ENCODE measurements around the gene MYL6. TPM values are rescaled to one million over a fixed set of nuclear protein-coding genes. Genes with fewer than 3 reads are reported as not detected.
A peak's percentile ranks its signal among the peaks of the same experiment; 100 is the strongest.

MYL6 gene
- total and polyA plus RNA-seq, 8 donors = 1,768 to 2,250 (median 1,922) TPM

DNA sequence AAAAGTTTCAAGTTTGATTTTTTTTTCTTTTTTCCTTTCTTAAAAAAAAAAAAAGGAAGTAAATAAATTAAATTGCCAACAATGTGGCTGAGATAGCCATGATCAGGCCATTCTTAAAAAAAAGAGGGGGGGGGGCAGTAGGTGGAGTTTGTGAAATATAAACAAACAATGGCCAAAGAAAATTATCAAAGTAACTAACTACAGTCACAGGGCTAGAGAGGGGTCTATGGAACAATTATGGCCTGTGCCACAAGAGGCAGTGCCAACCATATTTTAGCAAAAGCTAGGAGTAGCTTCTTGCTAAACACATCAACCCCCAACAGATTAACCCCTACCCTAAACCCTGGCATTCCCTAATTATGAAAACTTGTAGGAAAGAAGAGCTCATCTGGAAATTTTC, 47.3 kb downstream of the MYL6 start:
- Histone ChIP-seq H3K9me3 (no peaks in the 10 kb centered on the region), H3K27me3 (no peaks in the 10 kb centered on the region), H3K4me3 (no peak overlapping the region), H3K27ac (no peak overlapping the region), H3K36me3 (peaks cover 0 to 65% of the 10 kb centered on the region in 2 donors), H3K4me1 (peaks cover 0 to 6% of the 10 kb centered on the region in 2 donors)
- TF ChIP-seq, protein P1, sequence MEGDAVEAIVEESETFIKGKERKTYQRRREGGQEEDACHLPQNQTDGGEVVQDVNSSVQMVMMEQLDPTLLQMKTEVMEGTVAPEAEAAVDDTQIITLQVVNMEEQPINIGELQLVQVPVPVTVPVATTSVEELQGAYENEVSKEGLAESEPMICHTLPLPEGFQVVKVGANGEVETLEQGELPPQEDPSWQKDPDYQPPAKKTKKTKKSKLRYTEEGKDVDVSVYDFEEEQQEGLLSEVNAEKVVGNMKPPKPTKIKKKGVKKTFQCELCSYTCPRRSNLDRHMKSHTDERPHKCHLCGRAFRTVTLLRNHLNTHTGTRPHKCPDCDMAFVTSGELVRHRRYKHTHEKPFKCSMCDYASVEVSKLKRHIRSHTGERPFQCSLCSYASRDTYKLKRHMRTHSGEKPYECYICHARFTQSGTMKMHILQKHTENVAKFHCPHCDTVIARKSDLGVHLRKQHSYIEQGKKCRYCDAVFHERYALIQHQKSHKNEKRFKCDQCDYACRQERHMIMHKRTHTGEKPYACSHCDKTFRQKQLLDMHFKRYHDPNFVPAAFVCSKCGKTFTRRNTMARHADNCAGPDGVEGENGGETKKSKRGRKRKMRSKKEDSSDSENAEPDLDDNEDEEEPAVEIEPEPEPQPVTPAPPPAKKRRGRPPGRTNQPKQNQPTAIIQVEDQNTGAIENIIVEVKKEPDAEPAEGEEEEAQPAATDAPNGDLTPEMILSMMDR (IDR thresholded peaks at IDR 0.05) = no peak
- DNase-seq (no peak), ATAC-seq (no peak)
- intact Hi-C loops (cut with DNase I) = no loop called here

DNA sequence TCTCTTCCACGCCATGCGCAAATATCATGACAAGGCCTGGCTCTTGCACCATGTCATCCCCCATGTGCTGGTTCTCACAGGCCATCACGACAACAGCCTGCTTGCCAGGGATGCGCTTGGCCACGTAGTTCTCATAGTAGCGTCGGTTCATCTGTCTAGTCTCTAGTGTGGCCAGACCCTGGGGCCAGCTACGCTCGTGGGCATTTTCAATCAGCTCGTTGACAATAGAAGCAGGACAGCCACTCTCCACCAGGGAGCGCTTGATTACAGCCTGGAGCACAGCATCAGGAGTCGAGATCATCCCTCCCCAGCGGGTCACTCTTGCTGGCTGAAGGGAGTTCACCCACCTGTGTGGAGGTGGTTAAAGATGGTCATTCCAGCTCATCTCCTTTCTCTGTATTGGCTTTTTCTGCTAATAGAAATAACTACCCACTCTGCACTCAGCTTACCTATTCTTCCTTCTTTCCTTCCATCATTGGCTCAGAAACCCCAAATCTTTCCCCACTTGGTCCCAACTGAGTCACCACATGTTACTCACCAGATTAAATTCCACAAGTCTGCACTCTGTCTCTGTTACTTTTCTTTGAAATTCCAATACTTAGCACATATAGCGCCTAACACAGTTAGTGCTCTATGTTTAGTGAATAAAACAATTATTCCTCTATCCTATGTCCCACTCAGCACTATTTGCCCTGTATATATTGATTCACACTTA, 48.5 kb downstream of the MYL6 start:
- peaks cover 0 to 77% of the 10 kb centered on the region in 2 donors for H3K36me3 ChIP-seq
- TF ChIP-seq, protein P1 (IDR thresholded peaks at IDR 0.05) = peak; percentile 34 to 50
- H3K4me3 ChIP-seq = no peak overlapping the region
- peaks cover 0 to 6% of the 10 kb centered on the region in 2 donors for H3K4me1 ChIP-seq
- DNase-seq = peak in 1 of 4 donors; percentile 52
- peak; percentile 73 for ATAC-seq
- intact Hi-C loops (cut with DNase I) = no loop called here
- H3K27ac ChIP-seq = peak overlapping the region in 1 of 2 donors; percentile 2
- H3K9me3 ChIP-seq = no peaks in the 10 kb centered on the region
- H3K27me3 ChIP-seq = no peaks in the 10 kb centered on the region

DNA sequence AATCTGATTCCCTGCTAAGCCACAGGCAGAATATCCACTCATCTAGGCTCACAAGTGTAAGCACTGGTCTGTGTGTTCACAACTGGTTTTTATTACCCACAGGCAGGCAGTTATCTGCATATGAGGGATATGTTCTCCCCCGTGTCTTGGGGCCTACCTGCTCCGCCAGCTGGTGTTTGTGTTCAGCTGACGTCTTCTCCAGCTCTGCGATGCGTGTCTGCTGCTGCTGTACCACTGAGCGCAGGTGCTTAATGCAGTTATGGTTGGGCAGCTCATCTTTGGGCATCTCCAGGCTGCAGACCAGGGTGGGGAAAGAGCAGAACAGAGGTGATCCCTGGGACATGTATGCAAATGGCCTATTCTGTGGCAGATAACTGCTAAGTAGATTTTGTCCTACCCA, 49.8 kb downstream of the MYL6 start:
- TF ChIP-seq, protein P1 (IDR thresholded peaks at IDR 0.05) = no peak
- Histone ChIP-seq H3K4me1 (no peaks in the 10 kb centered on the region), H3K27ac (no peak overlapping the region), H3K27me3 (no peaks in the 10 kb centered on the region), H3K4me3 (no peak overlapping the region), H3K9me3 (no peaks in the 10 kb centered on the region), H3K36me3 (peaks cover 3 to 91% of the 10 kb centered on the region in 2 donors)
- DNase-seq = no peak
- ATAC-seq = no peak
- intact Hi-C loops (cut with DNase I) = no loop called here

Other genes starting within 250 kb of the MYL6 start
- gene PYM1, start 230.5 kb upstream of the MYL6 start, total RNA-seq = 10 to 100 TPM; 27.3 to 31.0 TPM
- 10 to 100 TPM; 31.1 to 36.4 (median 34.1) TPM for gene PYM1, start 230.5 kb upstream of the MYL6 start, polyA plus RNA-seq (ENCODE audit: insufficient read length in 6 of 6)
- gene DGKA, start 227.2 kb upstream of the MYL6 start, total RNA-seq = 10 to 100 TPM; 30.6 to 36.7 TPM
- 10 to 100 TPM; 34.6 to 47.6 (median 39.1) TPM for gene DGKA, start 227.2 kb upstream of the MYL6 start, polyA plus RNA-seq (ENCODE audit: insufficient read length in 6 of 6)
- 1 to 10 TPM in 1 of 2 donors, under 1 TPM in 1; 0.99 to 1.8 TPM for gene PMEL, start 192.3 kb upstream of the MYL6 start, total RNA-seq
- gene PMEL, start 192.3 kb upstream of the MYL6 start, polyA plus RNA-seq (ENCODE audit: insufficient read length in 6 of 6) = 1 to 10 TPM; 2.2 to 3.8 (median 2.7) TPM
- 10 to 100 TPM; 34.1 to 40.3 TPM for gene CDK2, start 191.5 kb upstream of the MYL6 start, total RNA-seq
- 10 to 100 TPM; 74.2 to 89.0 (median 78.8) TPM for gene CDK2, start 191.5 kb upstream of the MYL6 start, polyA plus RNA-seq (ENCODE audit: insufficient read length in 6 of 6)
- gene RAB5B, start 184.3 kb upstream of the MYL6 start, total RNA-seq = 100 to 1,000 TPM; 116 to 175 TPM
- gene RAB5B, start 184.3 kb upstream of the MYL6 start, polyA plus RNA-seq (ENCODE audit: insufficient read length in 6 of 6) = 100 to 1,000 TPM; 141 to 156 (median 142) TPM
- 10 to 100 TPM; 26.1 to 26.3 TPM for gene SUOX, start 161.1 kb upstream of the MYL6 start, total RNA-seq
- gene SUOX, start 161.1 kb upstream of the MYL6 start, polyA plus RNA-seq (ENCODE audit: insufficient read length in 6 of 6) = 10 to 100 TPM; 36.0 to 49.6 (median 42.7) TPM
- gene IKZF4, start 137.3 kb upstream of the MYL6 start, total RNA-seq = 1 to 10 TPM; 7.5 to 8.5 TPM
- gene IKZF4, start 137.3 kb upstream of the MYL6 start, polyA plus RNA-seq (ENCODE audit: insufficient read length in 6 of 6) = 10 to 100 TPM; 22.2 to 28.3 (median 23.8) TPM
- gene RPS26, start 116.4 kb upstream of the MYL6 start, total RNA-seq = 10 to 100 TPM; 37.9 to 43.1 TPM
- 100 to 1,000 TPM; 106 to 778 (median 131) TPM for gene RPS26, start 116.4 kb upstream of the MYL6 start, polyA plus RNA-seq (ENCODE audit: insufficient read length in 6 of 6)
- gene ERBB3, start 78.2 kb upstream of the MYL6 start, total RNA-seq = 10 to 100 TPM; 38.6 to 88.8 TPM
- gene ERBB3, start 78.2 kb upstream of the MYL6 start, polyA plus RNA-seq (ENCODE audit: insufficient read length in 6 of 6) = 10 to 100 TPM; 77.8 to 96.1 (median 82.1) TPM
- 100 to 1,000 TPM in 1 of 2 donors, 10 to 100 TPM in 1; 62.0 to 103 TPM for gene PA2G4, start 53.8 kb upstream of the MYL6 start, total RNA-seq
- 100 to 1,000 TPM; 120 to 151 (median 133) TPM for gene PA2G4, start 53.8 kb upstream of the MYL6 start, polyA plus RNA-seq (ENCODE audit: insufficient read length in 6 of 6)
- 1,000 to 10,000 TPM; 3,023 to 3,157 TPM for gene RPL41, start 41.7 kb upstream of the MYL6 start, total RNA-seq
- gene RPL41, start 41.7 kb upstream of the MYL6 start, polyA plus RNA-seq (ENCODE audit: insufficient read length in 6 of 6) = 1,000 to 10,000 TPM; 6,005 to 6,852 (median 6,180) TPM
- 1 to 10 TPM; 6.0 to 8.7 TPM for gene ZC3H10, start 40.1 kb upstream of the MYL6 start, total RNA-seq
- 1 to 10 TPM; 4.2 to 6.7 (median 5.5) TPM for gene ZC3H10, start 40.1 kb upstream of the MYL6 start, polyA plus RNA-seq (ENCODE audit: insufficient read length in 6 of 6)
- 100 to 1,000 TPM; 102 to 116 TPM for gene ESYT1, start 30.1 kb upstream of the MYL6 start, total RNA-seq
- gene ESYT1, start 30.1 kb upstream of the MYL6 start, polyA plus RNA-seq (ENCODE audit: insufficient read length in 6 of 6) = 10 to 100 TPM; 80.9 to 94.5 (median 90.2) TPM
- 10 to 100 TPM; 32.6 to 43.1 TPM for gene MYL6B, start 5.8 kb upstream of the MYL6 start, total RNA-seq
- 100 to 1,000 TPM; 153 to 193 (median 173) TPM for gene MYL6B, start 5.8 kb upstream of the MYL6 start, polyA plus RNA-seq (ENCODE audit: insufficient read length in 6 of 6)
- 10 to 100 TPM; 84.3 to 84.9 TPM for gene SMARCC2, start 31.1 kb downstream of the MYL6 start, total RNA-seq
- gene SMARCC2, start 31.1 kb downstream of the MYL6 start, polyA plus RNA-seq (ENCODE audit: insufficient read length in 6 of 6) = 100 to 1,000 TPM; 113 to 139 (median 121) TPM
- 10 to 100 TPM; 50.3 to 51.4 TPM for gene RNF41, start 63.6 kb downstream of the MYL6 start, total RNA-seq
- gene RNF41, start 63.6 kb downstream of the MYL6 start, polyA plus RNA-seq (ENCODE audit: insufficient read length in 6 of 6) = 10 to 100 TPM; 41.5 to 47.1 (median 42.0) TPM
- 10 to 100 TPM; 32.6 to 33.8 TPM for gene NABP2, start 66.0 kb downstream of the MYL6 start, total RNA-seq
- gene NABP2, start 66.0 kb downstream of the MYL6 start, polyA plus RNA-seq (ENCODE audit: insufficient read length in 6 of 6) = 10 to 100 TPM; 21.8 to 28.5 (median 24.7) TPM
- under 1 TPM in 1 of 2 donors, not detected in 1; 0.29 TPM for gene SLC39A5, start 71.7 kb downstream of the MYL6 start, total RNA-seq
- gene SLC39A5, start 71.7 kb downstream of the MYL6 start, polyA plus RNA-seq (ENCODE audit: insufficient read length in 6 of 6) = 1 to 10 TPM; 2.0 to 6.6 (median 4.0) TPM
- gene ANKRD52, start 100.0 kb downstream of the MYL6 start, total RNA-seq = 10 to 100 TPM; 33.3 to 39.3 TPM
- gene ANKRD52, start 100.0 kb downstream of the MYL6 start, polyA plus RNA-seq (ENCODE audit: insufficient read length in 6 of 6) = 10 to 100 TPM; 24.6 to 40.1 (median 31.7) TPM
- gene COQ10A, start 108.6 kb downstream of the MYL6 start, total RNA-seq = 10 to 100 TPM in 1 of 2 donors, 1 to 10 TPM in 1; 9.4 to 10.9 TPM
- gene COQ10A, start 108.6 kb downstream of the MYL6 start, polyA plus RNA-seq (ENCODE audit: insufficient read length in 6 of 6) = 10 to 100 TPM; 13.6 to 19.8 (median 14.8) TPM
- gene CS, start 142.0 kb downstream of the MYL6 start, total RNA-seq = 100 to 1,000 TPM; 193 to 213 TPM
- gene CS, start 142.0 kb downstream of the MYL6 start, polyA plus RNA-seq (ENCODE audit: insufficient read length in 6 of 6) = 100 to 1,000 TPM; 162 to 190 (median 177) TPM
- gene CNPY2, start 157.6 kb downstream of the MYL6 start, total RNA-seq = 100 to 1,000 TPM; 135 to 152 TPM
- gene CNPY2, start 157.6 kb downstream of the MYL6 start, polyA plus RNA-seq (ENCODE audit: insufficient read length in 6 of 6) = 100 to 1,000 TPM; 126 to 168 (median 146) TPM
- gene PAN2, start 175.6 kb downstream of the MYL6 start, total RNA-seq = 10 to 100 TPM; 49.9 to 58.4 TPM
- 100 to 1,000 TPM in 1 of 6 donors, 10 to 100 TPM in 5; 66.7 to 107 (median 82.0) TPM for gene PAN2, start 175.6 kb downstream of the MYL6 start, polyA plus RNA-seq (ENCODE audit: insufficient read length in 6 of 6)
- gene IL23A, start 180.5 kb downstream of the MYL6 start, total RNA-seq = 1 to 10 TPM in 1 of 2 donors, under 1 TPM in 1; 0.73 to 1.0 TPM
- gene IL23A, start 180.5 kb downstream of the MYL6 start, polyA plus RNA-seq (ENCODE audit: insufficient read length in 6 of 6) = 1 to 10 TPM in 3 of 6 donors, under 1 TPM in 3; 0.69 to 1.3 (median 1.0) TPM
- 100 to 1,000 TPM; 175 to 187 TPM for gene STAT2, start 201.7 kb downstream of the MYL6 start, total RNA-seq
- gene STAT2, start 201.7 kb downstream of the MYL6 start, polyA plus RNA-seq (ENCODE audit: insufficient read length in 6 of 6) = 100 to 1,000 TPM; 133 to 194 (median 162) TPM
- not detected for gene APOF, start 204.5 kb downstream of the MYL6 start, total RNA-seq
- gene APOF, start 204.5 kb downstream of the MYL6 start, polyA plus RNA-seq (ENCODE audit: insufficient read length in 6 of 6) = under 1 TPM in 3 of 6 donors, not detected in 3; 0.13 to 0.18 (median 0.13) TPM

Data from left lung (tissue), 10 donors.